CD8-positive, alpha-beta memory T cell (primary cell): ENCODE results near the gene CPN1. TPM values are rescaled to one million over a fixed set of nuclear protein-coding genes. Genes with fewer than 3 reads are reported as not detected.
"Not testable (repeated sequence)": the region's sequence is repeated elsewhere in the genome, so short reads cannot be mapped to it uniquely, and the experiment has no call there.

Source experiments
- CTCF ChIA-PET: fragments of 350-600 bp; sonication (Branson Sonifier 250); formaldehyde crosslinking; loops from one replicate; lab custom pipeline; 2021; ENCODE audit warnings: antibody characterized with exemption; lab: Charles Lee
- POLR2A ChIA-PET: fragments of 350-600 bp; sonication (Branson Sonifier 250); formaldehyde crosslinking; loops from one replicate; lab custom pipeline; 2021; ENCODE audit warnings: antibody characterized with exemption; lab: Charles Lee
- DNase-seq, 5 donors: peaks; one replicate each; pipeline versions ENCODE4 v3.0.0 to v3.0.0-alpha.2; 2020 to 2022; ENCODE audit warnings: mixed read lengths in 1 of 5
- H3K27ac ChIP-seq: one replicate; pipeline ENCODE4 v1.7.0; 2013; ENCODE audit warnings: low read depth, mild to moderate bottlenecking, low read length, moderate library complexity
- H3K27me3 ChIP-seq: 2 replicates; pipeline ENCODE4 v1.7.0; 2013; ENCODE audit warnings: low read length, mild to moderate bottlenecking; ENCODE audit not compliant: insufficient read depth, poor library complexity, severe bottlenecking
- H3K36me3 ChIP-seq: 2 replicates; pipeline ENCODE4 v1.7.0; 2013; ENCODE audit warnings: mild to moderate bottlenecking, low read length, moderate library complexity; ENCODE audit not compliant: insufficient read depth
- H3K4me1 ChIP-seq: 2 replicates; pipeline ENCODE4 v1.7.0; 2013; ENCODE audit warnings: mild to moderate bottlenecking, low read length, moderate library complexity; ENCODE audit not compliant: insufficient read depth
- H3K4me3 ChIP-seq: 2 replicates; pipeline ENCODE4 v1.7.0; 2013; ENCODE audit warnings: mild to moderate bottlenecking, low read length
- H3K9me3 ChIP-seq: 2 replicates; pipeline ENCODE4 v1.7.0; 2013; ENCODE audit warnings: mild to moderate bottlenecking, low read length
- H3K27ac Mint-ChIP-seq, 8 donors: one replicate each; pipeline ENCODE4 v1.8.0; 2020 to 2021; ENCODE audit warnings: mixed read lengths in 8 of 8, mild to moderate bottlenecking in 6 of 8, inconsistent platforms in 3 of 8, moderate library complexity in 3 of 8
- H3K27me3 Mint-ChIP-seq, 2 donors: one replicate each; pipeline ENCODE4 v1.8.0; 2020 to 2021; ENCODE audit warnings: mixed read lengths in 2 of 2, mild to moderate bottlenecking in 1 of 2, moderate library complexity in 1 of 2
- H3K36me3 Mint-ChIP-seq, 3 donors: one replicate each; pipeline ENCODE4 v1.8.0; 2020 to 2021; ENCODE audit warnings: mixed read lengths in 3 of 3, inconsistent platforms in 1 of 3, mild to moderate bottlenecking in 1 of 3
- H3K4me1 Mint-ChIP-seq, 3 donors: one replicate each; pipeline ENCODE4 v1.8.0; 2020 to 2021; ENCODE audit warnings: mixed read lengths in 3 of 3, inconsistent platforms in 1 of 3, mild to moderate bottlenecking in 1 of 3
- H3K4me3 Mint-ChIP-seq, 7 donors: one replicate each; pipeline ENCODE4 v1.8.0; 2020 to 2021; ENCODE audit warnings: mixed read lengths in 7 of 7, mild to moderate bottlenecking in 6 of 7, moderate library complexity in 4 of 7, inconsistent platforms in 2 of 7
- H3K9me3 Mint-ChIP-seq, 5 donors: one replicate each; pipeline ENCODE4 v1.8.0; 2020 to 2022; ENCODE audit warnings: mixed read lengths in 5 of 5, mild to moderate bottlenecking in 3 of 5, moderate library complexity in 2 of 5, inconsistent platforms in 1 of 5
- polyA plus RNA-seq: library from polyadenylated mRNA; unstranded; fragments of 300-500 nt; fragmentation: Illumina TruSeq; gene quantifications from one replicate; pipeline ENCODE4 v1.2.3, GENCODE V29; 2021
- total RNA-seq, 2 experiments: library from RNA; stranded (reverse); gene quantifications; one replicate each; pipeline ENCODE4 v1.2.3, GENCODE V29; 2021

The CPN1 gene
- total RNA-seq, result not detected
- not detected for polyA plus RNA-seq

DNA sequence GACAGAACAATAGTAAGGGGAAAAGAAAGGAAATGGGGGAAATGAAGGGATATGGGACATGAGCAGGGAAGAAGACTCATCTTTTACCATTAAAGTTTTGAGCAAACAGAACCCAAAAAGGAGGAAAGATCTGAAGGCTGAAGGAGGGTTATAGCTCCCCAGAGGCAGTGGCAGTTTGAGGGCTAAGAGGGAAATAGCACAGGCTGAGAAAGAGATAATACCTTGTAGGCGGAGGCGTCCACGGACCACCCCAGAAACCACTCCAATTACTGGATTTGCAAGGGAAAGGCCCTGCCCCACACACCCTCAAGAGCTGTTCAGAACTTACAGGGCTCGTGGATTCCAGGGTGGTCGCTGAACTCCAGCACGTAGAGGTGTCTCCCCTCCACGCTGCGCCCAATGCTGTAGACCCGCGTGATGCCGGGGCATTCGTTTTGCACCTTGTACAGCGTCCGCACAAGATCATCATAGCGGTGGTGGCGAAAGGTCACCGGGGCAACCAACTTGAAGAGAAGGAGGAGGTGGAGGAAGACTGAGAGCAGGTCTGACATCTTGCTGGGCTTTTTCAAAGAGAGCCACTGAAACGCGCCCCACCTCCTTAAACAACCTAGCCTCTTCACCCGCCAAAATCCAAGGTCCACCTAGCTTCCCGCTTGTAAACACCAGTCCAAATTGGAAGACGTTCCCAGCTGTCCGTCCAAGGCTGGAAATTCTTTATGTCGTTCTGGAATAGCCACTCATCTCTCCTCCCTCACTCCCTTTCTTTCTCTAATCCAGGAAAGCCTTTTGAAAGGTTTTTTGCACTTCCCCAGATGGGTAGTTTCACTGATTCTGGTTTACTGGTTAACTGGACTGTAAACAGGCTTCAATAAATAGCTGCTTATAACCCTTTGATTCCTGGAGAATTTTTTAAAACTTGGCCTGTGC lies at the start of gene CPN1:
TSS of gene CPN1 (minus strand) at position 795 of the 927 bp plus-strand sequence. CDS start at position 551, 244 bp downstream.
- CTCF ChIA-PET, result no interaction called here
- Mint-ChIP-seq H3K27me3 (peaks cover 6 to 52% of the 10 kb centered on the region in 2 donors), H3K4me1 (no peaks in the 10 kb centered on the region)

DNA sequence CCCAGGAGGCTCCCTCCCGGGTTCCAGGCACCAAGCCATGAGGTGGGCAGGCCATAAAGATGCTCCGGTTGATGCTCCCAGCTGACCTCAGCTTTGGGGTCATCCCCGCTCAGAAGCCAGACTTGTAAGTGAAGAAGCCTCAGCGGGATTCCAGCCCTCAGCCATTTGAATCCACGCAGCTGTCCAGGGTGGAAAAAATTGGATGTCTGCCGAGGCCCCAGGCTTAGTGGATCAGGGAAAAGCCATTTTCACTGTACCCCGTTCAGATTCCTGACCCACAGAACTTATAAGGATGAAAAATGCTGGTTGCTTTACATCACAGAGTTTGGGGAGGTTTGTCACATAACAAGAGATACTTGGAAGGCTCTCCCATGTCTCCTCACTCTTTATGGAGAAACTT lies 49.2 kb upstream of the CPN1 start:
- H3K27me3 ChIP-seq, result no peaks in the 10 kb centered on the region
- peaks cover 0 to 11% (median 5%) of the 10 kb centered on the region in 5 donors for H3K9me3 Mint-ChIP-seq
- no peaks in the 10 kb centered on the region for H3K4me1 ChIP-seq
- no peak overlapping the region for H3K4me3 Mint-ChIP-seq
- ChIA-PET CTCF (no interaction called here), POLR2A (no interaction called here)
- no peak overlapping the region for H3K27ac Mint-ChIP-seq
- H3K4me3 ChIP-seq, result no peak overlapping the region
- H3K4me1 Mint-ChIP-seq, result no peaks in the 10 kb centered on the region
- H3K27me3 Mint-ChIP-seq, result peaks cover 11 to 36% of the 10 kb centered on the region in 2 donors
- no peaks in the 10 kb centered on the region for H3K36me3 ChIP-seq
- no peak for DNase-seq
- H3K9me3 ChIP-seq, result no peaks in the 10 kb centered on the region
- H3K27ac ChIP-seq, result no peak overlapping the region
- peaks cover 0 to 4% (median 0%) of the 10 kb centered on the region in 3 donors for H3K36me3 Mint-ChIP-seq

More for the DNA sequence above, at the start of gene CPN1:
- H3K4me1 ChIP-seq, result no peaks in the 10 kb centered on the region
- no peaks in the 10 kb centered on the region for H3K36me3 Mint-ChIP-seq
- peaks cover 0 to 2% (median 0%) of the 10 kb centered on the region in 5 donors for H3K9me3 Mint-ChIP-seq
- DNase-seq, result no peak
- no peaks in the 10 kb centered on the region for H3K27me3 ChIP-seq
- POLR2A ChIA-PET, result no interaction called here
- H3K27ac Mint-ChIP-seq, result no peak within 1 kb of the TSS
- H3K27ac ChIP-seq, result no peak within 1 kb of the TSS
- H3K36me3 ChIP-seq, result no peaks in the 10 kb centered on the region
- no peak within 1 kb of the TSS for H3K4me3 Mint-ChIP-seq
- no peak within 1 kb of the TSS for H3K4me3 ChIP-seq
- H3K9me3 ChIP-seq, result no peaks in the 10 kb centered on the region

DNA sequence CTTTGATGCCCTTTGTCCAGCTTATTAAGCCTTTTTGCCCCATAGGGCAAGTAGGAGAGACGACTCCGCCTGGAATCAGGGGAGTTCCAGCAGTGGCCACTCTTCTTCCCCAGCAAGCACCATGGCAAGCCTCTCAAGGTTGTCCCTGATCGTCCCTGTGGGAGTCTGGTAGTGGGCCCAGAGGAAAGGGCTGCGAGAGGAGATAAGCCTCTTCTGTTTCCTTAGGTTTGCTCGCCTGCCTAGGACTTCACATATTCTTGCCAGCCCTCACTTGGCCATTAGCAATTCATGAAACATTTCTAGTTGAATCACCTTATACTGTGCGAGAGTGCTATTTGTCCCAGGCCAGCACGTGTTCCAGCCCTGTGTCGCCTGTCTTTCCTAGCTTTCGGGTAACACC lies 47.8 kb upstream of the CPN1 start:
- Mint-ChIP-seq H3K9me3 (peaks cover 0 to 4% (median 0%) of the 10 kb centered on the region in 5 donors), H3K4me3 (no peak overlapping the region), H3K27ac (peak overlapping the region in 1 of 8 donors; percentile 9), H3K36me3 (peaks cover 0 to 4% (median 0%) of the 10 kb centered on the region in 3 donors), H3K27me3 (peaks cover 4 to 33% of the 10 kb centered on the region in 2 donors), H3K4me1 (no peaks in the 10 kb centered on the region)
- ChIA-PET POLR2A (no interaction called here), CTCF (interaction anchor here (1.2 kb wide), 1 partner anchor 15 kb away, joined by 3 read pairs; no protein-coding TSS in a partner anchor)
- H3K27ac ChIP-seq, result no peak overlapping the region
- H3K36me3 ChIP-seq, result no peaks in the 10 kb centered on the region
- H3K4me1 ChIP-seq, result no peaks in the 10 kb centered on the region
- DNase-seq, result no peak
- H3K9me3 ChIP-seq, result no peaks in the 10 kb centered on the region
- no peaks in the 10 kb centered on the region for H3K27me3 ChIP-seq
- H3K4me3 ChIP-seq, result no peak overlapping the region

DNA sequence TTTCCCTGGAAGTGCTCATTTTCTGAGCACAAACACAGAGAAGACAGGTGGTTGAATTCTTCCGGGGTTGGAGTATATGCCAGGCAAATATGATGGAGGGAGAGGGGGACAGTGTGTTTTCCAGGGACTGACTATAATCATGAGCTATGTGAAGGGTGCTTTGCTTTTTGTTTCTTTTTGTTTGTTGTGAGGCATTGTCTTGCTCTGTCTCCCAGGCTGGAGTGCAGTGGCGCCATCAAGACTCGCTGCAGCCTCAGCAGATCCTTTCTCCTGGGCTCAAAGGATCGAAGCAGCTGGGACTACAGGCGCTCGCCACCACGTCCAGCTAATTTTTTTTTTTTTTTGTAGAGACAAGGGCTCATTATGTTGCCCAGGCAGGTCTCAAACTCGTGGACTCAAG lies 47.3 kb upstream of the CPN1 start:
- Mint-ChIP-seq H3K27me3 (peaks cover 4 to 36% of the 10 kb centered on the region in 2 donors), H3K27ac (no peak overlapping the region), H3K4me1 (no peaks in the 10 kb centered on the region), H3K9me3 (peaks cover 0 to 3% (median 0%) of the 10 kb centered on the region in 5 donors), H3K4me3 (no peak overlapping the region), H3K36me3 (peaks cover 0 to 3% (median 0%) of the 10 kb centered on the region in 3 donors)
- ChIA-PET POLR2A (no interaction called here), CTCF (interaction anchor here (1.2 kb wide), 1 partner anchor 15 kb away, joined by 3 read pairs; no protein-coding TSS in a partner anchor)
- DNase-seq, result no peak
- H3K4me3 ChIP-seq, result no peak overlapping the region
- H3K9me3 ChIP-seq, result no peaks in the 10 kb centered on the region
- H3K4me1 ChIP-seq, result no peaks in the 10 kb centered on the region
- H3K27me3 ChIP-seq, result no peaks in the 10 kb centered on the region
- no peak overlapping the region for H3K27ac ChIP-seq
- no peaks in the 10 kb centered on the region for H3K36me3 ChIP-seq

DNA sequence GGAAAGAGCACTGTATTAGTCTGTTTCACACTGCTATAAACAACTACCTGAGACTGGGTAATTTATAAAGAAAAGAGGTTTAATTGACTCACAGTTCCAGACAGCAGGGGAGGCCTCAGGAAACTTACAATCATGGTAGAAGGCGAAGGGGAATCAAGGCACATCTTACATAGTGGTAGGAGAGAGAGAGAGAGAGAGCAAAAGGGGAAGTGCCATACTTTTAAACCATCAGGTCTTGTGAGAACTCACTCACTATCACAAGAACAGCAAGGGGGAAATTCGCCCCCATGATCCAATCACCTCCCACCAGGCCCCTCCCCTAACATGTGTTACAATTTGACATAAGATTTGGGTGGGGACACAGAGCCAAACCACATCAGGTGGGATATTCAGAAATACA lies 43.7 kb upstream of the CPN1 start:
- H3K9me3 Mint-ChIP-seq, H3K4me3 Mint-ChIP-seq, H3K27ac Mint-ChIP-seq, DNase-seq, H3K36me3 ChIP-seq, H3K27me3 ChIP-seq, CTCF ChIA-PET, H3K36me3 Mint-ChIP-seq, H3K4me3 ChIP-seq, H3K4me1 ChIP-seq, H3K4me1 Mint-ChIP-seq, H3K27ac ChIP-seq, POLR2A ChIA-PET, H3K9me3 ChIP-seq: not testable (repeated sequence)
- peaks cover 13 to 29% of the 10 kb centered on the region in 2 donors for H3K27me3 Mint-ChIP-seq

- Histone ChIP-seq H3K4me3 (no peak overlapping the region), H3K27me3 (no peaks in the 10 kb centered on the region), H3K9me3 (no peaks in the 10 kb centered on the region), H3K36me3 (no peaks in the 10 kb centered on the region), H3K27ac (no peak overlapping the region), H3K4me1 (no peaks in the 10 kb centered on the region)
- DNase-seq, result no peak
- H3K4me1 Mint-ChIP-seq, result peaks cover 6 to 7% (median 7%) of the 10 kb centered on the region in 3 donors
- H3K27me3 Mint-ChIP-seq, result peaks cover 13 to 23% of the 10 kb centered on the region in 2 donors
- ChIA-PET POLR2A (no interaction called here), CTCF (no interaction called here)
- no peaks in the 10 kb centered on the region for H3K9me3 Mint-ChIP-seq
- no peak overlapping the region for H3K4me3 Mint-ChIP-seq
- no peak overlapping the region for H3K27ac Mint-ChIP-seq
- H3K36me3 Mint-ChIP-seq, result no peaks in the 10 kb centered on the region
These were observed 42.4 kb upstream of the CPN1 start for GRCh38 chr10:100124097-100124496.

DNA sequence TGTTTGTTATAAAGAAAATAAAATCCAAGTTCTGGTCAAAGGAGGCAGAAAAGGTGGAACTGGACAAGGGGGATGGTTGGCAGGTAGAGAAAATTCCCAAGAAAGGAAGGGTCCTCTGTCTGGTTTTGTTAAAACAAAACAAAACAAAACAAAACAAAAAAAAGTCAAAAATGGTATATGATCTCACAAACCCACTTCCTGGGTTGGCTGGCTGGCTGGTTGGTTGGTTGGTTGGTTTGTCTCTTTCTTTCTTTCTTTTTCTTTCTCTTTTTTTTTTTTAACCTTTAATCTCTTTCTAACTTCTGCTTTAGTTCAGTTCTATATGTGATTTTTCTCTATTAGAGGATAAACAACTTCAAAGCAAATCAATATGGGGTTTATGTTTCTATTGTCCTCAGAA lies 41.1 kb upstream of the CPN1 start:
- no peak overlapping the region for H3K27ac ChIP-seq
- no peaks in the 10 kb centered on the region for H3K27me3 ChIP-seq
- no peak overlapping the region for H3K4me3 ChIP-seq
- CTCF ChIA-PET, result no interaction called here
- Mint-ChIP-seq H3K4me1 (peaks cover 6 to 7% (median 7%) of the 10 kb centered on the region in 3 donors), H3K36me3 (no peaks in the 10 kb centered on the region), H3K27ac (peak overlapping the region in 1 of 8 donors; percentile 12), H3K9me3 (no peaks in the 10 kb centered on the region), H3K4me3 (no peak overlapping the region), H3K27me3 (peaks cover 12 to 14% of the 10 kb centered on the region in 2 donors)
- POLR2A ChIA-PET, result no interaction called here
- no peaks in the 10 kb centered on the region for H3K9me3 ChIP-seq
- no peaks in the 10 kb centered on the region for H3K36me3 ChIP-seq
- H3K4me1 ChIP-seq, result no peaks in the 10 kb centered on the region
- DNase-seq, result no peak

DNA sequence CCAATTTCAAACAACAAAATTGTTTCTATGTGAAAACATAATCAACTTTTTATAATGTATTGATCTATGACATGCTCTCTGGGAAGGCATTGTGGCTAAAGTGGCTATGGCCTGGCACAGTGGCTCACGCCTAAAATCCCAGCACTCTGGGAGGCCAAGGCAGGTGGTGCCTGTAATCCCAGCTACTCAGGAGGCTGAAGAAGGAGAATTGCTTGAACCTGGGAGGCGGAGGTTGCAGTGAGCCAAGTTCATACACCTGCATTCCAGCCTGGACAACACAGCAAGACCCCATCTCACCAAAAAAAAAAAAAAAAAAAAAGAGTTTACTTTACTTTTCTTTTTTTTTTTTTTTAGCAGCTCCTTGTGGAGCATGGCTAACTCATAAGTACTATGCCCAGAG lies 38.9 kb upstream of the CPN1 start:
- Mint-ChIP-seq H3K4me1 (peaks cover 6 to 7% (median 7%) of the 10 kb centered on the region in 3 donors), H3K27me3 (peaks cover 18 to 23% of the 10 kb centered on the region in 2 donors), H3K27ac (no peak overlapping the region), H3K9me3 (no peaks in the 10 kb centered on the region), H3K36me3 (no peaks in the 10 kb centered on the region), H3K4me3 (no peak overlapping the region)
- ChIA-PET CTCF (no interaction called here), POLR2A (no interaction called here)
- Histone ChIP-seq H3K27me3 (no peaks in the 10 kb centered on the region), H3K27ac (no peak overlapping the region), H3K4me1 (no peaks in the 10 kb centered on the region), H3K36me3 (no peaks in the 10 kb centered on the region), H3K4me3 (no peak overlapping the region), H3K9me3 (no peaks in the 10 kb centered on the region)
- DNase-seq, result no peak
